K562 (cell line): ENCODE results near the gene FAM98C.

Source experiments
- CREB1 ChIP-seq, 2 experiments: sonication (generic) in 1 of 2; formaldehyde crosslinking in 1 of 2; IDR thresholded peaks; 2 replicates each; pipeline versions ENCODE4 v1.6.1 to v1.8.0; 2012 to 2022; ENCODE audit warnings: inconsistent platforms in 1 of 2, mild to moderate bottlenecking in 1 of 2, missing genetic modification reagents in 1 of 2, moderate library complexity in 1 of 2
- HIVEP1 ChIP-seq: fragments of 250-450 bp; sonication (Bioruptor Pico); IDR thresholded peaks from 2 replicates; pipeline ENCODE4 v1.4.0; 2020; ENCODE audit warnings: mild to moderate bottlenecking
- PYGO2 ChIP-seq: fragments of 450-650 bp; IDR thresholded peaks from 2 replicates; pipeline ENCODE4 v1.6.1; 2016; ENCODE audit warnings: mild to moderate bottlenecking, missing genetic modification characterization, moderate library complexity, missing compliant biosample characterization
- RREB1 ChIP-seq: fragments of 250-450 bp; sonication (Bioruptor Pico); IDR thresholded peaks from 2 replicates; pipeline ENCODE4 v1.4.0; 2020
- TRIM25 ChIP-seq: fragments of 450-650 bp; IDR thresholded peaks from 2 replicates; pipeline ENCODE4 v1.7.0; 2016; ENCODE audit warnings: borderline replicate concordance
- ZNF324 ChIP-seq: fragments of 250-450 bp; sonication (Bioruptor Pico); IDR thresholded peaks from 2 replicates; pipeline ENCODE4 v1.4.0; 2020; ENCODE audit warnings: mild to moderate bottlenecking
- ZNF707 ChIP-seq: fragments of 250-450 bp; sonication (Bioruptor Pico); conservative IDR thresholded peaks from 2 replicates; pipeline ENCODE4 v1.8.0; 2022; ENCODE audit warnings: inconsistent platforms, mild to moderate bottlenecking, moderate library complexity

GRCh38 chr19:38389101-38389925 lies 13.6 kb upstream of the FAM98C start:
- TF ChIP-seq ZNF707 (CRISPR knock-in tag) (no peak), ZNF324 (CRISPR knock-in tag) (no peak), RREB1 (CRISPR knock-in tag) (no peak), TRIM25 (no peak), PYGO2 (tag) (no peak), HIVEP1 (CRISPR knock-in tag) (no peak), CREB1 (IDR thresholded peaks at IDR 0.05) (no peak), CREB1 (CRISPR knock-in tag; IDR thresholded peaks at IDR 0.05) (no peak)
